Activated gamma-delta T cell (primary cell): Measurements from ENCODE around the gene MEGF8.

ENCODE experiments used
- DNase-seq: peaks from one replicate; lab custom pipeline; 2025; lab: John Stamatoyannopoulos, UW

The MEGF8 gene

GRCh38 chr19:42357290-42357689, 31.9 kb downstream of the MEGF8 start:
- no peak for DNase-seq

GRCh38 chr19:42360787-42361544, 35.5 kb downstream of the MEGF8 start:
- no peak for DNase-seq

GRCh38 chr19:42361545-42361910, 36.1 kb downstream of the MEGF8 start:
- DNase-seq: no peak

GRCh38 chr19:42362342-42362741, 36.9 kb downstream of the MEGF8 start:
- no peak for DNase-seq

GRCh38 chr19:42362891-42363440, 37.5 kb downstream of the MEGF8 start:
- no peak for DNase-seq

- DNase-seq: no peak
These were observed 38.3 kb downstream of the MEGF8 start for GRCh38 chr19:42363614-42364346.

- DNase-seq: no peak
These were observed 41.2 kb downstream of the MEGF8 start for GRCh38 chr19:42366673-42367072.

GRCh38 chr19:42367929-42368328, 42.5 kb downstream of the MEGF8 start:
- DNase-seq: no peak

- no peak for DNase-seq
These were observed 42.9 kb downstream of the MEGF8 start for GRCh38 chr19:42368360-42368759.

- no peak for DNase-seq
These were observed 43.3 kb downstream of the MEGF8 start for GRCh38 chr19:42368765-42369164.

GRCh38 chr19:42369433-42370067, 44.1 kb downstream of the MEGF8 start:
- no peak for DNase-seq

- no peak for DNase-seq
These were observed 44.7 kb downstream of the MEGF8 start for GRCh38 chr19:42370068-42370520.

- no peak for DNase-seq
These were observed 45.3 kb downstream of the MEGF8 start for GRCh38 chr19:42370626-42371175.

- DNase-seq: no peak
These were observed 49.5 kb downstream of the MEGF8 start for GRCh38 chr19:42374826-42375376.

- no peak for DNase-seq
These were observed 50.2 kb downstream of the MEGF8 start for GRCh38 chr19:42375415-42376176.

GRCh38 chr19:42376177-42376555, 50.7 kb downstream of the MEGF8 start:
- no peak for DNase-seq

GRCh38 chr19:42378225-42379215, 53.1 kb downstream of the MEGF8 start:
- no peak for DNase-seq

GRCh38 chr19:42380155-42380554, 54.7 kb downstream of the MEGF8 start:
- no peak for DNase-seq

GRCh38 chr19:42386974-42387707, 61.7 kb downstream of the MEGF8 start:
- peak; percentile 38 for DNase-seq
